Measurements from ENCODE around the gene MINDY4B. TPM values are rescaled to one million over a fixed set of nuclear protein-coding genes. Genes with fewer than 3 reads are reported as not detected.

MINDY4B gene
- total and polyA plus RNA-seq, 2 experiments from 2014 or later: not detected

- ATAC-seq: peak; percentile 29; the same call in 2 of the 3 replicates
These were observed 16.1 kb downstream of the MINDY4B start for GRCh38 chr3:150889106-150889505.

More at GRCh38 chr3:150889106-150889505, 16.1 kb downstream of the MINDY4B start:
- no peaks in the 10 kb centered on the region for H4K20me1 ChIP-seq (replicated peaks; ENCODE audit: insufficient read depth)
- no peak overlapping the region for H3K4me3 Mint-ChIP-seq
- H3K4me2 ChIP-seq: no peak overlapping the region
- H3K36me3 Mint-ChIP-seq (ENCODE audit: low read depth): no peaks in the 10 kb centered on the region; the same call in 2 of the 3 replicates
- no peak overlapping the region for H2AFZ ChIP-seq
- H3K4me1 Mint-ChIP-seq: no peaks in the 10 kb centered on the region
- peaks cover 1% of the 10 kb centered on the region for H3K27me3 Mint-ChIP-seq (ENCODE audit: insufficient read depth, low read depth, poor library complexity)
- peak; percentile 56 for DNase-seq (ENCODE audit: low spot score)
- H3K36me3 ChIP-seq (ENCODE audit: insufficient read depth): no peaks in the 10 kb centered on the region
- H3K4me3 ChIP-seq: no peak overlapping the region
- H3F3A ChIP-seq (replicated peaks; ENCODE audit: low read depth): no peaks in the 10 kb centered on the region
- no peaks in the 10 kb centered on the region; the same call in 2 of the 3 replicates for H3K9me3 Mint-ChIP-seq
- 0 out of 2 replicates have a peak, but pooled peaks cover 3% of the 10 kb centered on the region for H3K9me2 ChIP-seq (ENCODE audit: insufficient read depth)
- H3K4me1 ChIP-seq (ENCODE audit: insufficient read depth): no peaks in the 10 kb centered on the region
- H3K79me2 ChIP-seq (replicated peaks; ENCODE audit: insufficient read depth): no peaks in the 10 kb centered on the region
- TF ChIP-seq ETS1 (IDR thresholded peaks at IDR 0.05) (no peak), EZH2phosphoT487 (IDR thresholded peaks at IDR 0.05; ENCODE audit: unreplicated experiment) (no peak), JUNB (IDR thresholded peaks at IDR 0.05; ENCODE audit: unreplicated experiment) (no peak), CTCF (conservative IDR thresholded peaks at IDR 0.05; ENCODE audit: low read depth in 2 of 2) (peak in 1 of 2 experiments; percentile 43; a peak in 2 of 4 replicates), REST (IDR thresholded peaks at IDR 0.05; ENCODE audit: unreplicated experiment) (no peak), CREB1 (CRISPR knock-in tag; IDR thresholded peaks at IDR 0.05; ENCODE audit: low read depth) (no peak), ZNF114 (CRISPR knock-in tag; IDR thresholded peaks at IDR 0.05) (no peak), ZNF462 (CRISPR knock-in tag; IDR thresholded peaks at IDR 0.05) (no peak)
- H3K27me3 ChIP-seq (ENCODE audit: insufficient read depth): no peaks in the 10 kb centered on the region
- H3K27ac Mint-ChIP-seq: no peak overlapping the region
- H3K27ac ChIP-seq (ENCODE audit: low read depth): no peak overlapping the region

Measured in GM23338 (cell line).